Thyroid gland (tissue), 4 donors: Measurements from ENCODE around the gene KLHDC9.

Experiments used
- CTCF ChIP-seq, 6 experiments: fragments of 200-600 bp in 3 of 6; fragments of 450-650 bp in 3 of 6; sonication (generic) in 3 of 6; IDR thresholded peaks; one replicate each; pipeline ENCODE4 v1.5.1; 2016 to 2019; ENCODE audit warnings: antibody characterized with exemption in 6 of 6, mild to moderate bottlenecking in 2 of 6, inconsistent platforms in 1 of 6, moderate library complexity in 1 of 6
- POLR2A ChIP-seq, 2 donors: fragments of 450-650 bp; IDR thresholded peaks; one replicate each; pipeline ENCODE4 v1.6.1; 2017; ENCODE audit warnings: antibody characterized with exemption in 2 of 2, mild to moderate bottlenecking in 2 of 2, moderate library complexity in 1 of 2

- peak in 3 of 6 experiments; percentile 24 to 39 (median 27) for TF ChIP-seq CTCF (IDR thresholded peaks at IDR 0.05)
- TF ChIP-seq POLR2A (IDR thresholded peaks at IDR 0.05), result no peak
Observed at GRCh38 chr1:161119092-161119903, 21.1 kb downstream of the KLHDC9 start.
